ENCODE measurements around the gene HMG20B.

Gene HMG20B

GRCh38 chr19:3604227-3604986 lies 31.7 kb downstream of the HMG20B start:
- DNase-seq (no peak), ATAC-seq (peak; percentile 36)
- H3K27ac Mint-ChIP-seq, result peak overlapping the region in 1 of 2 donors; percentile 84
- H3K4me1 Mint-ChIP-seq, result peaks cover 16% of the 10 kb centered on the region
- no peaks in the 10 kb centered on the region for H3K27me3 Mint-ChIP-seq
- H3K9me3 Mint-ChIP-seq, result no peaks in the 10 kb centered on the region
- no peak overlapping the region for H3K4me3 Mint-ChIP-seq

DNA sequence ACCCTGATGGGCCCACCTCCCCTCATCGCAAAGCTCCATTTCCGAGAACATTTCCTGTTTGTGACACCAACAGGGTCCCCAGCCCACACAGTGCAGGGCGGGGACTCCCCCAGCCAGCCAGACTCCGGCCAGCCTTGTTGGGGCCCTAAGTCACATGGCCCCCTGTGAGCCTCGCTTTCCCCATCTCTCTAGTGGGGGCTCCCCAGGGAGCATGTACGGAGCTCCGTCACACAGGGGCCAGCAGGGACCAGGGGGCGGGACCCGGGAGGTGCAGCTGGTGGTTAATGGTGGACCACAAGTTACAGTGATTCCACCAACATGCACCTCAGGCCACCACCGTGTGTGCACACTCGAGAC lies 32.2 kb downstream of the HMG20B start:
- DNase-seq (peak; percentile 50 to 64), ATAC-seq (peak; percentile 75)
- Mint-ChIP-seq H3K27me3 (no peaks in the 10 kb centered on the region), H3K27ac (peak overlapping the region in 1 of 2 donors; percentile 84), H3K4me1 (peaks cover 16% of the 10 kb centered on the region), H3K4me3 (no peak overlapping the region), H3K9me3 (no peaks in the 10 kb centered on the region)

DNA sequence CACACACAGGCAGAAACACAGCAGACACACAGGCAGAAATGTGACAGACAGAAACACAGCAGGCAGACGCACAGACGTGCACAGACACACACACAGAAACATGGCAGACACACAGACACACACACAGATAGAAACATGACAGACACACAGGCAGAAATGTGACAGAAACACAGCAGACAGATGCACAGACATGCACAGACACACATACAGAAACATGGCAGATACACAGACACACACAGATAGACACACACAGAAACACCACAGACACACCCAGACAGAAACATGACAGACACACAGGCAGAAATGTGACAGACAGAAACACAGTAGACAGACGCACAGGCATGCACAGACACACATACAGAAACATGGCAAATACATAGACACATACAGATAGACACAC lies 32.6 kb downstream of the HMG20B start:
- no peaks in the 10 kb centered on the region for H3K27me3 Mint-ChIP-seq

DNA sequence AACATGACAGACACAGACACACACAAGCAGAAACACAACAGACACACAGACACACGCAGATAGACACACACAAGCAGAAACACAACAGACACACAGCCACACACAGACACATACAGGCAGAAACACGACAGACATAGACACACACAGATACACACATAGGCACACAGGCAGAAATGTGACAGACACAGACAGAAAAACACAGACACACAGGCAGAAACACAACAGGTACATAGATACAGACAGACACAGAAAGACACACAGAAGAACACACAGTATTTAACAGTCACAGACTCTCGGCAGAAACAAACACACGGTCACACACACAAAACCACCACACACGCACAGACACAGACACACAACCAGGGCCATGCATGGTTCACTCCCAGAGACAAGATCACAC lies 33.0 kb downstream of the HMG20B start:
- Mint-ChIP-seq H3K27ac (no peak overlapping the region), H3K4me3 (no peak overlapping the region), H3K9me3 (no peaks in the 10 kb centered on the region), H3K4me1 (peaks cover 16% of the 10 kb centered on the region), H3K27me3 (no peaks in the 10 kb centered on the region)
- DNase-seq (no peak), ATAC-seq (no peak)

More for the DNA sequence above, 32.6 kb downstream of the HMG20B start:
- H3K27ac Mint-ChIP-seq, result no peak overlapping the region
- no peak for DNase-seq
- ATAC-seq, result no peak
- H3K4me3 Mint-ChIP-seq, result no peak overlapping the region
- peaks cover 16% of the 10 kb centered on the region for H3K4me1 Mint-ChIP-seq
- H3K9me3 Mint-ChIP-seq, result no peaks in the 10 kb centered on the region

- Mint-ChIP-seq H3K4me3 (no peak overlapping the region), H3K4me1 (peaks cover 16% of the 10 kb centered on the region), H3K27ac (no peak overlapping the region), H3K9me3 (no peaks in the 10 kb centered on the region), H3K27me3 (no peaks in the 10 kb centered on the region)
- DNase-seq (peak; percentile 40 to 41), ATAC-seq (peak; percentile 64)
Measured at GRCh38 chr19:3606174-3606689, 33.5 kb downstream of the HMG20B start.

DNA sequence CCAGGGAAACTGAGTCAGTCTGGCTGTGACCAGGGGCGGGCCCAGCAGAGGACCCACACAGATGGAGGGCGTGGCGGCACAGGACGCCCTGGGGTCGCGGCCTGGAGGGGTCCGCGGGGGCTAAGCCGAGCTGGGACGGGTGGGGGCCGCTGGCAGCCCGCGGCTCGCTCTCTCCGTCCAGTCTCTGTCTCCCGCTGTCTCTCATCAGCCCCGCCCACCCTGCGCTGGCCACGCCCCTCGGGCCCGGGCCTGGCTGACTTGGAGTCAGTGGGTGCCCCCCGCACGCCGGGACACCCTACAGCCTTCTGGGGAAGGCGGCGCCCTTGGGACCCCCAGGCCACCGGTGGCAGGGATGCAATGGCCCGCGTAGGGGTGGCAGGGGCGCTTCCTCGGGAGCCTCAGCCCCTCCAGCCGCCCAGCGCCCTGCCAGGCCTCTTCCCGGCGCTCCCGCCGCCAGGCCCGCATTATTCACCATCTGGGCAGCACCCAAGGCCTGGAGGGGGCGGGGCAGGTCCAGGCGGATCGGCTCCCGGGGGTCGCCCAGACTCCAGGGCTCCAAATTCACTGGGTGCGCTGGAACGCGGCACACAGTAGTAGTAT lies 34.0 kb downstream of the HMG20B start, which contains the start of gene TBXA2R:
TSS of gene TBXA2R (minus strand) at position 186 of the 600 bp plus-strand sequence. CDS start 6,241 bp downstream, outside the sequence.
- Mint-ChIP-seq H3K9me3 (no peaks in the 10 kb centered on the region), H3K4me3 (peak within 1 kb of the TSS in 1 of 2 donors; percentile 49), H3K27ac (no peak within 1 kb of the TSS), H3K27me3 (no peaks in the 10 kb centered on the region), H3K4me1 (peaks cover 16% of the 10 kb centered on the region)
- peak; percentile 74 for DNase-seq
- ATAC-seq, result peak; percentile 59

DNA sequence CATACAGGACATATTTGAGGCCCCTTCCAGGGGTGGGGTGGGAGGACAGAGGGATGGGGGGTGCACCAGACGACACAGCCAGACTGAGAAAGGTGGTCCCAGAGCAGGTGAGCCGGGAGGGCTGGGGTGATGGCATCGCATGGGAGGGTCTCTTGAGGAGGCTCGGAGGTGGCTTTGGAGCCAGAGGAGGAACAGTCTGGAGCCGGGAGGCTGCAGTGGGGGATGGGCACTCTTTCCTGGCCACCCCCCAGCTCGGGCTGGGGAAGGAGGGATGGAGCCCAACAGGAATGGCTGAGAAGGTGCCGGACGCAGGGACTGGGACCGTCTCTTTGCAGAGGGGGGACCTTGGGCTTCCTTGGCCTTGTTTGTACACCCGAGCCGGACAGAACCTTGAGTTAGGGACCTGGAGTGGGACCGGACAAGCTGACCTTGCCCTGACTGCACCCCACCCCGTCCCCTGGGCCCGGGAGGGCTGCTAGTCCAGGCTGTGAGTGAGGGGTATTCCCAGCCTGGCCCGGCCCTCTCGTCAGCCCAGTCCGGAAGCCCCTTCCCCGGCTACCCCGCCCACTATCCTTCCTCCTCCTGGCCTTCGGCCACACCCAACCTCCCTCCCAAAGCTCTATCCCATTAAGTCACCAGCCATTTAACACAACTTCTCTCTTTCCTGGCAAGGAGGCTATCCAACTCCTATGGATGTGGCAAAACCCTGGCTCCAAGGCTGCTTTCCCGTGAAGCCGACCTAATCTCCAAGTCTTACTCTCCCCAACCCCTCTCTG lies 34.7 kb downstream of the HMG20B start:
- no peak for ATAC-seq
- H3K4me1 Mint-ChIP-seq, result peaks cover 16% of the 10 kb centered on the region
- DNase-seq, result no peak
- H3K9me3 Mint-ChIP-seq, result no peaks in the 10 kb centered on the region
- H3K4me3 Mint-ChIP-seq, result peak overlapping the region; percentile 12 to 49
- H3K27ac Mint-ChIP-seq, result peak overlapping the region in 1 of 2 donors; percentile 76
- no peaks in the 10 kb centered on the region for H3K27me3 Mint-ChIP-seq

DNA sequence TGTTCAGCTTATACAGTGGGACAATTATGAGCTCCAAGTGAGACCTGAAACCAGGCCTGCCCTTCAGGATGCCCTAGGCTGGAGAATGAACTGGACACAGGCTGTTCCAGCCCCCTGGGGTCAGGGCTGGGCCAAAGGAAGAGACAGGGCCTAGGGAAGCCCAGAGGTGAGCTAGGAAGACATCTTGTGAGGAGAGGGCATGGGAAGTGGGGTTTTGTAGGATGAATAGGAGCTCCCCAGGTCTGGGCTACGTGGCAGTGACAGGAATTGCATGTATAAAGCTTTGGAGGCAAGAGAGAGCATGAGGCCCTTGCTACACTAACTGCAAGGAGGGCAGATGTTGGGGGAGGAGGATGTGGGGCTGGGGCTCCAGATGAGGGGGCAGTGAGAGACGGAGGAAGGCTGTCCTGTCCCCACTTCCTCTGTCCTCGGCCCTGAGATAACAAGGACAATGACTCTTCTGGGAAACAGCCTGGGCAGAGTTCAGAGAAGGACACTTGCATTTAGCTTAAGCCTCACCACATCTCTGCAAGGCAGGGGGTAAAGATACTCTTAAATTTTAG lies 35.4 kb downstream of the HMG20B start:
- ATAC-seq, result no peak
- H3K4me3 Mint-ChIP-seq, result peak overlapping the region; percentile 12

DNA sequence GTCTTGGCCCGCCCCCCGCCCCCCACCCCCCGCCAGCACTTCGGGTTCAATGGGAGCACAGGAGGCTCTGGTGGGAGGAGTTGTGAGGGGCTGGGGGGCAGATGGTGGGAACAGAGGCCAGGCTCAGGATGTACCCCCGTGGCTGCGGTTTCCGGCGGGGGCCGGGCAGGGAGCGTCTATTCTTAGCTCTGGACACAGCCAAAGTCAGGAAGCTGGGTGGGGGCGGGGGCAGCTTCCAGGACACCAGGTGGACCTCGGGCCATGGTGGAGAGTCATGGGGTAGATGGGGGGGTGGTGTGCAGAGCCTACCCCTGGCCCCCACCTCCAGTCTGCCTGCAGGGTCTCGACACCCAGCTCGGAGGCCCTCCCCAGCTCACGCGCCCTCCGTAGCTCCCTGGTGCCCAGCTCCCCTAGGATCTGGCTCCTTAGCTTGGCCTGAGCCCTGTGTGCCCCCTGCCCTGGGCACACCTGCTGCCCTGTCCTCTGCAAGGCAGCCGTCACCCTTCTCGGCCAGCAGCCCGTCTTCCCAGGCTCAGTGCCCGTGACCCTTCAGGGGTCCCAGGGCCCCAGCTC lies 36.1 kb downstream of the HMG20B start:
- H3K9me3 Mint-ChIP-seq, result no peaks in the 10 kb centered on the region
- ATAC-seq (no peak), DNase-seq (no peak)
- peaks cover 16% of the 10 kb centered on the region for H3K4me1 Mint-ChIP-seq
- no peak overlapping the region for H3K4me3 Mint-ChIP-seq
- H3K27me3 Mint-ChIP-seq, result no peaks in the 10 kb centered on the region
- no peak overlapping the region for H3K27ac Mint-ChIP-seq

More for the DNA sequence above, 35.4 kb downstream of the HMG20B start:
- no peaks in the 10 kb centered on the region for H3K9me3 Mint-ChIP-seq
- H3K27ac Mint-ChIP-seq, result no peak overlapping the region
- DNase-seq, result no peak
- peaks cover 16% of the 10 kb centered on the region for H3K4me1 Mint-ChIP-seq
- H3K27me3 Mint-ChIP-seq, result no peaks in the 10 kb centered on the region

GRCh38 chr19:3609779-3610719 lies 37.3 kb downstream of the HMG20B start:
- Mint-ChIP-seq H3K4me3 (no peak overlapping the region), H3K4me1 (peaks cover 16% of the 10 kb centered on the region), H3K27me3 (no peaks in the 10 kb centered on the region), H3K27ac (peak overlapping the region in 1 of 2 donors; percentile 38), H3K9me3 (no peaks in the 10 kb centered on the region)
- no peak for DNase-seq
- ATAC-seq, result no peak

DNA sequence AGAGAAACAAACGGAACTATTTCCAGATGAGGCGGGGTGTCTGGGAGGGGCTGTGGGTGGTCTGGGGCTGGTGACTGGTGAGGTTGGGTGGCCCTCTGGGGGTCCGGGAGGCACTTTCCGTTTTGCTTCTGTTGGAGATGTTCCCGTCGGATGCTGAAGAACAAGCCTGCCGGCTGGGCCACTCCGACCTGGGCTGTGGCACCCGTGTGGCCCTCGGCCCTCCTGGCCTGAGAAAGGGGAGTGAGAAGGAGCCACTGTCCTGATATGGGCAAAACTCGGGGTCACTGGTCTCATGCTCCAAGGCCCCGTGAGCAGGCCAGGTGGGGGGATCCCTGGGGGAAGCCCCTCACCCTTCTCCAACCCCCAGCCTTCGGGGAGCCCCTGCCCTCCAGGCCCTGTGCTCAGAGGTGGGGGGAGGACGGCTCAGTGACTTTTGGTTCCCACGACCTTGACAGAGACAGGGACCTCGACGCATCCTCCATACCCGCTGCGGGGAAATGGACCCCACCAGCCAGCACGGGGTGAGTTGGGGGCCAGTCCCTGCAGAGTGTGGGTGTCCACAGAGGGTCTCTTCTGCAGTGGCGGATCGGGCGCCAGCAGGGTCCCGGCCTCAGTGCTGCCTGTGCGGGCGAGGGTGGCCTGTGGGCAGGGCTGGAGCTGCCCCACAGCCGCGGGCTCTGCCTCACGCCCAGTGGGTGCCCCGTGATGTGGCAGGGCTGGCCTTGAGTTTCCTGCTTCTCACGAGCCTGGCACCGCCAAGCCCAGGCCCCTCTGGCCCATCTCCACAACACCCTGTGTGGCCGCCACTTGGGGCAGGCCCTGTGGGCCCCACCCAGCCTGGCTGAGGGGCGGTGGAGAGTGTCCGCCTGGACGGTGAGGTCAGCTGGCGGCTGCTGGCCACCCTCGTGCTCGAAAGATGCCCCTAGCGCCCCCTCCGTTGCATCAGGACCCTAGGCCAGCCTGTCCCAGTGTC lies 38.3 kb downstream of the HMG20B start:
- Mint-ChIP-seq H3K27me3 (no peaks in the 10 kb centered on the region), H3K27ac (no peak overlapping the region), H3K4me3 (no peak overlapping the region), H3K4me1 (peaks cover 16% of the 10 kb centered on the region), H3K9me3 (no peaks in the 10 kb centered on the region)
- ATAC-seq (no peak), DNase-seq (no peak)

DNA sequence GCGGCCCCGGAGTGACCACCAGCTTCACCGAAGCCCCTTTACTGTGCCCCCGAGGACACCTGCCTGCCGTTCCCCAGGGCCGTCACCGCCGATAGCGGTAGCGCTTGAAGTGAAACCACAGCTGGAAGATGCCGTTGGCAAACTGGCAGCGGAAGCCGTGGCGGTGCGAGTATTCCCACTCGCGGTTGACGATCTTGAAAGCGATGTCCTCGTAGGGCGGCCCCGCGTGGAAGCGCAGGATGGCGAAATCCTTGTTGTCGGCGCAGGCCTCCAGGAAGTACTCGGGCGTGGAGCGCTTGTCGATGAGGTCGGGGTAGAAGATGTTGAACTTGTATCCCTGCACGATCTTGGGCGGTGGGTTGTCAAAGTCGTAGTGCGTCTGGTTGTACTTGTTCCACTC lies 39.1 kb downstream of the HMG20B start:
- Mint-ChIP-seq H3K4me3 (no peak overlapping the region), H3K9me3 (no peaks in the 10 kb centered on the region), H3K27me3 (no peaks in the 10 kb centered on the region), H3K4me1 (peaks cover 17% of the 10 kb centered on the region), H3K27ac (no peak overlapping the region)
- ATAC-seq, result no peak
- no peak for DNase-seq

GRCh38 chr19:3612330-3612729 lies 39.6 kb downstream of the HMG20B start:
- H3K27ac Mint-ChIP-seq, result no peak overlapping the region
- no peaks in the 10 kb centered on the region for H3K9me3 Mint-ChIP-seq
- ATAC-seq (no peak), DNase-seq (no peak)
- peaks cover 17% of the 10 kb centered on the region for H3K4me1 Mint-ChIP-seq
- no peak overlapping the region for H3K4me3 Mint-ChIP-seq
- no peaks in the 10 kb centered on the region for H3K27me3 Mint-ChIP-seq
